ENCODE results near the gene AFMID. TPM values are rescaled to one million over a fixed set of nuclear protein-coding genes. Genes with fewer than 3 reads are reported as not detected.
A peak's percentile ranks its signal among the peaks of the same experiment; 100 is the strongest.

The AFMID gene
- total and polyA plus RNA-seq, 7 donors: 7.4 to 20.8 (median 9.3) TPM

DNA sequence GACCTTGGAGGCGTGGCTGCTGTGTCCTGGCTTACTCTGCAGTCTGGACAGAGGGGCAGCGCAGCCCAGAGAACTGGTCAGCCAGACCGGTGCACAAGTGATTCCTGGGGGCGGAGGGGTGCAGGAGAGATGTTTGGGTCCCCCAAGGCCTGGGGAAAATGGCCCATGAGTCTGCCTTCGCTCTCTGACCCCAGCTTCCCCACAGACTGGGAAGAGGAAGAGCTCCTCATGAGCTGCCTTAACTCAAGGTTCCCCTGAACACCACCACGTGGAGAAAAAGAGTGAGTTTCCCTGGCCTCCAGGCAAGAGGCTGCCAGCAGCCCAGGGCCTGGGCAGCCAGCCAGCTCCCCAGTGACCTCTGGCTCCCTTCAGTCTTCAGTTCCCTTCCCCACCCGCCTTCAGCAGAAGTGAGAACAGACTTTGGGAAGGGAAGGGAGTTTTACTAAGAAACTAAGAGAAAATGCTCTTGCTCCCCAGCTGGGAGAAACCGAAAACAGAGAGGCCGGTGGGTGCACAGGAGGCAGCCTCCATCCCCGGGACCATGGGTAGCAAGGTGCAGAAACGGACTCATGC lies 42.9 kb upstream of the AFMID start:
- H3K27ac ChIP-seq: peak overlapping the region; percentile 30
- H3K4me3 ChIP-seq: no peak overlapping the region
- peaks cover 27% of the 10 kb centered on the region for H3K4me1 ChIP-seq
- TF ChIP-seq, protein P1, sequence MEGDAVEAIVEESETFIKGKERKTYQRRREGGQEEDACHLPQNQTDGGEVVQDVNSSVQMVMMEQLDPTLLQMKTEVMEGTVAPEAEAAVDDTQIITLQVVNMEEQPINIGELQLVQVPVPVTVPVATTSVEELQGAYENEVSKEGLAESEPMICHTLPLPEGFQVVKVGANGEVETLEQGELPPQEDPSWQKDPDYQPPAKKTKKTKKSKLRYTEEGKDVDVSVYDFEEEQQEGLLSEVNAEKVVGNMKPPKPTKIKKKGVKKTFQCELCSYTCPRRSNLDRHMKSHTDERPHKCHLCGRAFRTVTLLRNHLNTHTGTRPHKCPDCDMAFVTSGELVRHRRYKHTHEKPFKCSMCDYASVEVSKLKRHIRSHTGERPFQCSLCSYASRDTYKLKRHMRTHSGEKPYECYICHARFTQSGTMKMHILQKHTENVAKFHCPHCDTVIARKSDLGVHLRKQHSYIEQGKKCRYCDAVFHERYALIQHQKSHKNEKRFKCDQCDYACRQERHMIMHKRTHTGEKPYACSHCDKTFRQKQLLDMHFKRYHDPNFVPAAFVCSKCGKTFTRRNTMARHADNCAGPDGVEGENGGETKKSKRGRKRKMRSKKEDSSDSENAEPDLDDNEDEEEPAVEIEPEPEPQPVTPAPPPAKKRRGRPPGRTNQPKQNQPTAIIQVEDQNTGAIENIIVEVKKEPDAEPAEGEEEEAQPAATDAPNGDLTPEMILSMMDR (IDR thresholded peaks at IDR 0.05): no peak
- no peaks in the 10 kb centered on the region for H3K9me3 ChIP-seq
- 48 to 52% (median 51%) methylated on average over 10 to 11 of the region's 11 CpGs for WGBS, 3 donors
- H3K27me3 ChIP-seq (ENCODE audit: insufficient read depth in 3 of 3, low read length in 2 of 3): no peaks in the 10 kb centered on the region
- intact Hi-C loops (cut with DNase I): loop anchor here in 1 of 2 donors (5.0 kb wide), 1 partner anchor 38 kb away; no protein-coding TSS in a partner anchor
- peak; percentile 78 to 84 for DNase-seq
- H3K36me3 ChIP-seq (ENCODE audit: insufficient read depth in 1 of 2, low read depth in 1 of 2): no peaks in the 10 kb centered on the region
- ATAC-seq: peak in 1 of 4 donors; percentile 33

DNA sequence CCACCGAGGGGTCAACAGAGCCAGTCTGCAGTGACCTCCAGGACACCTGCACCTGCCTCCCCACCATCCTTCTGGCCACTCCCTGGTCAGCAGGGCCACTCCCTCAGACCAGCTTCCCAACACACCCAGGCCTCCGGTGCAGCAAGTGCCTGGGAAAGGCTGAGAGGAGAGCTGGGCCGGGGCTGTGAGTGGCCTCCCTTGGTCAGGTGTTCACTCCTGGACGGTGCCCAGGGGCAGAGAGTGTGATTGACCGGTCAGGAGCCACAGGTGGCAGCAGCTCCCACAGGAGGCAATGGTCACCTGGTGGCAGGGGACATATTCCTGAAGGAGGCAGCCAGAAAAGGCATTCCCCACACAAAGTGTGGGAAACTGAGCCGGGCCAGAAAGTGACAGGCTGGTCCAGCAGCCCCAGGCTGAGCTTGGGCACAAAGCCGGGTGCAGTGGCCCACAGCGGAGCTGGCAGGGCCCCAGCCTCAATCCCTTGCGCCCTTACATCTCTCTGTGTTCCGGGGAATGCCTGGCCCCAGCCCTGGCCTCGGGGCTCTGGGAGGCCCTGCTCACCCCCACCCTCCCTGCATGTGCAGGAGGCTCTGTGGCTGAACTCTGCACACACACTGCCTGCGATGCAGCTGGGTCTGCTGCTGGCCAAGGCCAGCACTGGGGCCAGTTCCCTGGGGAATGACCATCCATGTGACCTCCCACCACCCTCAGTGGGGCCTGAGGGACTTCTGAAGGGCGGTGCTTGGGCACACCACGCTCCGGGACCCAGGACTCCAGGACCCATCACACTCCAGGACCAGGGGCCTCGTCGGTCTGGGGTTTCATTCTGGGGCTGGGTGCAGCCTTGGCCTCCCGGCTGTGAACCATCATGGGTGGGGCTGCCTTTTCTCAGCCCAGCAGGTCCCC lies 42.2 kb upstream of the AFMID start:
- H3K4me1 ChIP-seq: peaks cover 27% of the 10 kb centered on the region
- 45 to 60% (median 50%) methylated on average over 14 to 18 of the region's 18 CpGs for WGBS, 3 donors

DNA sequence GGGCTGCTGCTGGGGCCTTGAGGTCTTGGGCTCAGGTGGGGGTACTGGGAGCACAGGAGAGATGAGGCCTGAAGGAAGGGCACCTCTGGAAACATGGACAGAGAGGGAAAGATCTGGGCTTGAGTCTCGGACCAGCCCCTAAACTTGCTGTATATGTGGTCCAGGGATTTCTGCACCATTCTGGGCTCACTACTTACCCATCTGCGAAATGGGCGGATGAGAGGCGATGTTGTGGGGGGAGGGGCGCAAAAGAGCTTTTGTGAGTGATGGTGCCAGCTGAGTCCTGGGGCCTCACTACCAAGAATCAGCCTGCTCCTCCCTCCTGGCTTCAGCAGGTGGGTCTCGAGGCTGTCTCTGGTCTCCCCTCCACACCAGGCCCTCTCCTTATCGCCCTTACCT lies 40.7 kb upstream of the AFMID start:
- ATAC-seq: no peak
- Histone ChIP-seq H3K4me1 (peaks cover 17% of the 10 kb centered on the region), H3K36me3 (ENCODE audit: insufficient read depth in 1 of 2, low read depth in 1 of 2) (no peaks in the 10 kb centered on the region), H3K27me3 (ENCODE audit: insufficient read depth in 3 of 3, low read length in 2 of 3) (no peaks in the 10 kb centered on the region), H3K4me3 (no peak overlapping the region), H3K9me3 (no peaks in the 10 kb centered on the region), H3K27ac (no peak overlapping the region)
- intact Hi-C loops (cut with DNase I): no loop called here
- TF ChIP-seq, protein P1 (IDR thresholded peaks at IDR 0.05): no peak
- WGBS, 3 donors: 95 to 97% (median 96%) methylated on average over 7 of the region's 7 CpGs
- no peak for DNase-seq

More for the DNA sequence above, 42.2 kb upstream of the AFMID start:
- intact Hi-C loops (cut with DNase I): loop anchor here in 1 of 2 donors (5.0 kb wide), 1 partner anchor 37 kb away; no protein-coding TSS in a partner anchor
- no peak overlapping the region for H3K27ac ChIP-seq
- TF ChIP-seq, protein P1 (IDR thresholded peaks at IDR 0.05): no peak
- no peaks in the 10 kb centered on the region for H3K27me3 ChIP-seq (ENCODE audit: insufficient read depth in 3 of 3, low read length in 2 of 3)
- no peak overlapping the region for H3K4me3 ChIP-seq
- no peak for ATAC-seq
- H3K9me3 ChIP-seq: no peaks in the 10 kb centered on the region
- H3K36me3 ChIP-seq (ENCODE audit: insufficient read depth in 1 of 2, low read depth in 1 of 2): no peaks in the 10 kb centered on the region
- DNase-seq: peak in 1 of 2 donors; percentile 69

DNA sequence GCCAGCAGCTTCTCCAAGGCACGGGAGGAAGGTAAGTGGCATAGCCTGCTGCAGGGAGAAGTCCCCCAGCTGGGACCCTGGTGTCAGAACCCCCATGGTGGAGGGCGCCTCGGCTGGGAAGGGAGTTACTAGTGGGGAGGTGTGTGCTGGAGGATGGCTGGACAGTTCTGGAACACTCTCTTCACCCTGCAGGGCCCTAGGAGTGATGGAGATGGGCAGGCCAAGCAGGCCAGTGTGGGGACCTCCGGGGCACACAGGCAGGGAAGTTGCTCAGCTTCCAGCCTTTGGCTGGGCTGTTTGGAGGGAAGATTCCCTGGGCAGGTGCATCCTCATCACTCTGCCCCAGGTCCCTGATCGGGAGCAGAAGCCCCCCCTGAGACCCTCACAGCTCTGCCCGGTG lies 40.3 kb upstream of the AFMID start:
- Histone ChIP-seq H3K36me3 (ENCODE audit: insufficient read depth in 1 of 2, low read depth in 1 of 2) (no peaks in the 10 kb centered on the region), H3K27me3 (ENCODE audit: insufficient read depth in 3 of 3, low read length in 2 of 3) (no peaks in the 10 kb centered on the region), H3K27ac (no peak overlapping the region), H3K9me3 (no peaks in the 10 kb centered on the region), H3K4me3 (no peak overlapping the region), H3K4me1 (peaks cover 15% of the 10 kb centered on the region)
- TF ChIP-seq, protein P1 (IDR thresholded peaks at IDR 0.05): no peak
- no peak for ATAC-seq
- intact Hi-C loops (cut with DNase I): no loop called here
- DNase-seq: no peak
- 82 to 91% (median 87%) methylated on average over 6 of the region's 6 CpGs for WGBS, 3 donors

Measured in psoas muscle (tissue), 8 donors.